Islet precursor cell (in vitro differentiated cells): ENCODE results near the gene HOMER2.
"Not testable (repeated sequence)": the region's sequence is repeated elsewhere in the genome, so short reads cannot be mapped to it uniquely, and the experiment has no call there.

Experiments used
- DNase-seq: peaks from one replicate; pipeline ENCODE4 v3.0.0-alpha.2; 2018

The HOMER2 gene

GRCh38 chr15:82952158-82953081, at the start of gene HOMER2:
TSS of gene HOMER2 (minus strand) at chr15:82952720. CDS start at chr15:82952535, 185 bp downstream.
- peak; percentile 59 for DNase-seq

DNA sequence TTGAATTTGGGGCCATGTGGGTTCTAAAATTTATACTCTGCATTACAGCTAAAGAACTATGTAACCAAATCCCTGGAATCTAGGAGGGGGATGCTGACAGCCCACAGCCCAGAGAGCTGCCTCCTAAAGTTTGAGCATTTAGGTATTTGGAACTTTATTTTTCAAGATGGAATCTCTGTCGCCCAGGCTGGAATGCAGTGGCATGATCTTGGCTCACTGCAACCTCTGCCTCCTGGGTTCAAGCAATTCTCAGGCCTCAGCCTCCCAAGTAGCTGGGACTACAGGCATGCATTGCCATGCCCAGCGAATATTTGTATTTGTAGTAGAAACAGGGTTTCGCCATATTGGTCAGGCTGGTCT, 48.1 kb upstream of the HOMER2 start:
- DNase-seq, result not testable (repeated sequence)

- DNase-seq, result no peak
These were observed 47.6 kb upstream of the HOMER2 start for GRCh38 chr15:82999905-83000671.

GRCh38 chr15:82999426-82999825, 46.9 kb upstream of the HOMER2 start:
- no peak for DNase-seq

- DNase-seq, result no peak
These were observed 43.4 kb upstream of the HOMER2 start for GRCh38 chr15:82995938-82996337.

GRCh38 chr15:82995076-82995475, 42.6 kb upstream of the HOMER2 start:
- DNase-seq, result no peak

- DNase-seq, result no peak
These were observed 40.6 kb upstream of the HOMER2 start for GRCh38 chr15:82993144-82993543.

DNA sequence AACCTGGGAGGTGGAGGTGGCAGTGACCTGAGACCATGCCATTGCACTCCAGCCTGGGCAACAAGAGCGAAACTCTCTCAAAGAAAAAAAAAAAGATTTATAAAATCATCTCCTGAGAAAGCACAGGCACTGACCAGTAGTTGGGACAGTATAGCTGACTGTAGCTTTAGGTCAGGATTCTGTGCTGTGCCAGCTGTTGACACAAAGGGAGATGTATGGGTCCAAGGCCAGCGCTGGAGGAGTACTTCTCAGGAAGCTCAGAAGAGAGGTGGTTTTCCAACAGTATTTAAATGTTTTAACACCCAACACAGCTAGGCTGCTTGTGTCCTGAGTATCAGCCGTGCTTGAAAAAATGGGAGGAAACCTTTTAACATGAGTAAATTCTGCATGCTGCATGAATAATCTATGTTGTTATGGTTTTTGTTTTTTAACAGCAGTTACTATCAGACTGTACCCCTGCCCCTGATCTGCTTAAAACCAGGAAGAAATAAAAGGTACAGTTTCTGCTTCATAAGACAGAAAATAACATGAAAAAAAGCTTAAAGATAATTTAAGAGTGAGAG, 40.0 kb upstream of the HOMER2 start:
- DNase-seq, result no peak

- no peak for DNase-seq
These were observed 33.9 kb upstream of the HOMER2 start for GRCh38 chr15:82986442-82986780.

GRCh38 chr15:82985688-82986441, 33.3 kb upstream of the HOMER2 start, which contains the start of gene RAMAC:
TSS of gene RAMAC (plus strand) at chr15:82986210. CDS start at chr15:82989019, 2,809 bp downstream.
- peak; percentile 93 for DNase-seq

DNA sequence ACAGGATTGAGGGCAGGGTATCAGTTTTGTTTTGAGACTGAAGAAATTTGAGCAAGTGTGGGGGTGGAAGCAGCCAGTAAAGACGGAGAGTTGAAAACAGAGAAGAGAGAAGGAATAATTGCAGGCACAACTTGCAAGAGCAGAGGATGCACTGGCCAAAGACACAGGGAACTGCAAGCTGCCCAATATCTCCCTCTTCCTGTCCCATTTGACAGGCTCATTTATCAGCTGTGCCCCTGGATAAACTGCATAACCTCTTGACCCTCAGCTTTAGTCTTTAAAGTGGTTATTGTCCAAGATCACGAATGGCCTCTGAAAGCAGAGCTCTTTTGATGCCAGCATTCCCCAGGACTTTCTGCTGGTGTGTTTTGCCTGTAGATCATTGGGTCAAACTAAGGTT, 28.5 kb upstream of the HOMER2 start:
- no peak for DNase-seq

DNA sequence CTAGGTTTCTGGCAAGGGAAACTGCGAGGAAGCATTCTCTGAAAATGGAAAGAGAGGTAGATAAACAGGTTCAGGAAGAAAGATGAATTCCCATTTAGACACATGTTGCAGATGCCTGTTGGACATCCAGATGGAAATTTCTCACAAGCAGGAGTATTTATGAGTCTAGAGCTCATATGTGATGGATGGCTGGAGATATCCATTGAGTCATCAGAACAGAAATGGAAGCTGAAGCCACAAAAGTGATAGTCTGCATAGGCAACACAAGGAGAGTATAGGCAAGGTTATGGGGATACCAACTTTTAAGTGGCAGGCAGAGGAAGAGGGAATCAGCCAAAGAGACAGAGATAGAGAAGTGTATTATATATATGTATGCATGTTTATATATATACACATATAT, 27.2 kb upstream of the HOMER2 start:
- DNase-seq, result no peak

DNA sequence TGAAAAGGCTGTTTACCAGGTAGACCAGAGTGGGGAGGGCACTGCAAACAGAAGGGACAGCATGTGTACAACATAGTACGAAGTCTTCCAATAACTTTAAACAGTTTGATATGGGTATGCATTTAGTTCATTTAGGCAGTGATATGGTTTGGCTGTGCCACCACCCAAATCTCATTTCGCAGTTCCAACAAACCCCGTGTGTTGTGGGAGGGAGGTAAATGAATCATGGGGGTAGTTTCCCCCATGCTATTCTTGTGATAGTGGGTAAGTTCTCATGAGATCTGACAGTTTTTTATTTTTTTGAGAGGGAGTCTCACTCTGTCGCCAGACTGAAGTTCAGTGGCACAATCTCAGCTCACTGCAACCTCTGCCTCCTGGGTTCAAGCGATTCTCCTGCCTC, 25.9 kb upstream of the HOMER2 start:
- DNase-seq, result no peak

DNA sequence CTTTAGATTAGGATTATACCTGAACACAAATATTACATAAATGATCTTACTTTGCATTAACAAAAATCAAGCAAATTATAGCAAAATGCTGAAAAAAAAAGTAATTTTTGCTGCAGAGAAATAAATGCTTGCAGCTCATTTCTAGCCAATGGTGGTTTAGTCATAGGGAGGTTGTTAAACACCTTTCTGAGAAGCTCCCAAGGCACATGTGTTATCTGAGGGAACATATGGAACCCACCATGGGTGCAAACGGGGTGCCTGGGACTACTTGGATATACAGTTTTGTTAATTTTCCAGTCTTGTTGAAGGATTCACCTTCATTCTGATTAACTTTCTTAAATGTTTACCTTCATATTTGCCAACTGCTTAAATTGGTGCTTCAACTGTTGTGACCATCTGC, 24.6 kb upstream of the HOMER2 start:
- DNase-seq, result no peak

GRCh38 chr15:82972990-82973389, 20.5 kb upstream of the HOMER2 start:
- no peak for DNase-seq

- no peak for DNase-seq
These were observed 18.9 kb upstream of the HOMER2 start for GRCh38 chr15:82971218-82971984.

- DNase-seq, result no peak
These were observed 18.2 kb upstream of the HOMER2 start for GRCh38 chr15:82970696-82971095.

GRCh38 chr15:82970078-82970686, 17.7 kb upstream of the HOMER2 start:
- DNase-seq, result peak; percentile 61

- DNase-seq, result no peak
These were observed 16.8 kb upstream of the HOMER2 start for GRCh38 chr15:82969353-82969752.

GRCh38 chr15:82968066-82968465, 15.5 kb upstream of the HOMER2 start:
- DNase-seq, result no peak

GRCh38 chr15:82966671-82967071, 14.2 kb upstream of the HOMER2 start:
- DNase-seq, result no peak

DNA sequence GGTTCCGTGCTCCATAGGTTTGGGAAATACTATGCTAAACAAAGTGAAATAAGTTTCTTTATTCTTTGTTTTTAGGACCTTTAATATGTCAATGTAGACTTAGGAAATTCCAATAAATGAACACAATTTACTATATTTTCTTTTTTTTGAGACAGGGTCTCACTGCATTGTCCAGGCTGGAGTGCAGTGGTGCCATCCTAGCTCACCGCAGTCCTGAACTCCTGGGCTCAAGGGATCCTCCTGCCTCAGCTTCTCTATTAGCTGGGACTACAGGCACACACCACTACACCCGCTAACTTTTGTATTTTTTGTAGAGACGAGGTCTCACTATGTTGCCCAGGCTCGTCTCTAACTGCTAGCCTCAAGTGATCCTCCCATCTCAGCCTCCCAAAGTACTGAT, 12.4 kb upstream of the HOMER2 start:
- DNase-seq, result no peak
